Esophagus squamous epithelium (tissue), 4 donors: ENCODE measurements around the gene EPHA2.

Experiments used
- CTCF ChIP-seq, 6 experiments: fragments of 450-650 bp in 4 of 6; fragments of 200-600 bp in 2 of 6; sonication (generic) in 2 of 6; IDR thresholded peaks; one replicate each; pipeline ENCODE4 v1.5.1; 2016 to 2019; ENCODE audit warnings: antibody characterized with exemption in 6 of 6, mild to moderate bottlenecking in 4 of 6, moderate library complexity in 4 of 6
- POLR2A ChIP-seq, 4 donors: fragments of 450-650 bp; IDR thresholded peaks; one replicate each; pipeline ENCODE4 v1.6.1; 2017; ENCODE audit warnings: antibody characterized with exemption in 4 of 4, mild to moderate bottlenecking in 4 of 4, moderate library complexity in 3 of 4

GRCh38 chr1:16116002-16116401 is 39.9 kb downstream of the EPHA2 start:
- TF ChIP-seq POLR2A (IDR thresholded peaks at IDR 0.05) (no peak), CTCF (IDR thresholded peaks at IDR 0.05) (no peak)
